Neutrophil (primary cell): Measurements from ENCODE around the gene PPIL6.
A peak's percentile ranks its signal among the peaks of the same experiment; 100 is the strongest.

Experiments used
- H3K27ac ChIP-seq: fragments of 200-600 bp; sonication (generic); 2 replicates; pipeline ENCODE4 v1.5.1; 2016; ENCODE audit warnings: mild to moderate bottlenecking, moderate library complexity
- H3K27me3 ChIP-seq: fragments of 200-600 bp; sonication (generic); 2 replicates; pipeline ENCODE4 v1.6.0; 2016; ENCODE audit warnings: mild to moderate bottlenecking
- H3K36me3 ChIP-seq: fragments of 200-600 bp; sonication (generic); 2 replicates; pipeline ENCODE4 v1.5.1; 2017
- H3K4me1 ChIP-seq, 2 experiments: fragments of 200-600 bp in 1 of 2; sonication (generic) in 1 of 2; 1 replicate in 1 of 2; 2 replicates in 1 of 2; pipeline versions ENCODE4 v1.5.1 to v1.6.1; 2013 to 2016; ENCODE audit warnings: low read depth in 1 of 2, low read length in 1 of 2, mild to moderate bottlenecking in 1 of 2, moderate library complexity in 1 of 2; ENCODE audit not compliant: control insufficient read depth in 1 of 2, insufficient read depth in 1 of 2
- H3K4me3 ChIP-seq, 2 experiments: fragments of 200-600 bp in 1 of 2; sonication (generic) in 1 of 2; 1 replicate in 1 of 2; 2 replicates in 1 of 2; pipeline ENCODE4 v1.5.1; 2013 to 2016; ENCODE audit warnings: low read depth in 1 of 2, low read length in 1 of 2, mild to moderate bottlenecking in 1 of 2, moderate library complexity in 1 of 2
- H3K9me3 ChIP-seq: fragments of 200-600 bp; sonication (generic); 2 replicates; pipeline ENCODE4 v1.5.1; 2016
- TF ChIP-seq, protein P1 (sequence below): fragments of 200-600 bp; sonication (generic); IDR thresholded peaks from 2 replicates; pipeline ENCODE4 v1.5.1; 2016; ENCODE audit warnings: antibody characterized with exemption

The PPIL6 gene

DNA sequence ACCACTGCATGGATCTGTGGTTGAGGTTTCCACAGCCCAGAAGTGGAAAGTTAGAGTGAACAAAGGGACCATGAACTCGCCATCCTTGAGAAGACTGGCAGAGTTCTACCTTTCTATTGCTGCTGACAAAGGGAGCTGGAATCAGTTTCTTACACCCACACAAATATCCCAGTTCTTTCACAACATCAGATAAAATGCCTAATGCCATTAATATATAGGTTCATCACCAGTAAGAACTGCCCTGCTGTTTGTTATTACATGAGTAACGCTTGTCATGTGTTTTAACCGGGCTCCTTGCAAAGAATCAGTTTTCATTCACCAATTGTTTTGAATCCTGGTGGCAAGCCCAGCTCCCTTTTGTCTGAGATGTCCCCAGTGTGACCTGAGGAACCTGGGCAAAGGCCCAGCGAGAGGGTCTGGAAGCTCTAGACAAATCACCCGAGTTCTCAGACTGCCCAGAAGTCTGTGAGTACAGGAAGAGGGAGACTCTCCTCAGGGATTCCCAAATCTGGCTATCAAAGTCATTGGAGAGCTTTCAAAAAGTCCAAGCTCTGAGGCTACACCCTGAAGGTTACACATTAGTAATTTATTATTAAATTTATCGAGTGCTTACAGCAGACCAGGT, 50.7 kb downstream of the PPIL6 start:
- Histone ChIP-seq H3K4me3 (no peak overlapping the region), H3K27ac (peak overlapping the region; percentile 62), H3K27me3 (no peaks in the 10 kb centered on the region), H3K36me3 (no peaks in the 10 kb centered on the region), H3K4me1 (peaks cover 46 to 62% of the 10 kb centered on the region in 2 experiments), H3K9me3 (no peaks in the 10 kb centered on the region)
- TF ChIP-seq, protein P1, sequence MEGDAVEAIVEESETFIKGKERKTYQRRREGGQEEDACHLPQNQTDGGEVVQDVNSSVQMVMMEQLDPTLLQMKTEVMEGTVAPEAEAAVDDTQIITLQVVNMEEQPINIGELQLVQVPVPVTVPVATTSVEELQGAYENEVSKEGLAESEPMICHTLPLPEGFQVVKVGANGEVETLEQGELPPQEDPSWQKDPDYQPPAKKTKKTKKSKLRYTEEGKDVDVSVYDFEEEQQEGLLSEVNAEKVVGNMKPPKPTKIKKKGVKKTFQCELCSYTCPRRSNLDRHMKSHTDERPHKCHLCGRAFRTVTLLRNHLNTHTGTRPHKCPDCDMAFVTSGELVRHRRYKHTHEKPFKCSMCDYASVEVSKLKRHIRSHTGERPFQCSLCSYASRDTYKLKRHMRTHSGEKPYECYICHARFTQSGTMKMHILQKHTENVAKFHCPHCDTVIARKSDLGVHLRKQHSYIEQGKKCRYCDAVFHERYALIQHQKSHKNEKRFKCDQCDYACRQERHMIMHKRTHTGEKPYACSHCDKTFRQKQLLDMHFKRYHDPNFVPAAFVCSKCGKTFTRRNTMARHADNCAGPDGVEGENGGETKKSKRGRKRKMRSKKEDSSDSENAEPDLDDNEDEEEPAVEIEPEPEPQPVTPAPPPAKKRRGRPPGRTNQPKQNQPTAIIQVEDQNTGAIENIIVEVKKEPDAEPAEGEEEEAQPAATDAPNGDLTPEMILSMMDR = no peak

GRCh38 chr6:109388265-109388664, 52.2 kb downstream of the PPIL6 start:
- TF ChIP-seq, protein P1 = no peak
- no peak overlapping the region for H3K4me3 ChIP-seq
- no peaks in the 10 kb centered on the region for H3K9me3 ChIP-seq
- H3K27me3 ChIP-seq = no peaks in the 10 kb centered on the region
- H3K27ac ChIP-seq = peak overlapping the region; percentile 49
- no peaks in the 10 kb centered on the region for H3K36me3 ChIP-seq
- peaks cover 60 to 77% of the 10 kb centered on the region in 2 experiments for H3K4me1 ChIP-seq

DNA sequence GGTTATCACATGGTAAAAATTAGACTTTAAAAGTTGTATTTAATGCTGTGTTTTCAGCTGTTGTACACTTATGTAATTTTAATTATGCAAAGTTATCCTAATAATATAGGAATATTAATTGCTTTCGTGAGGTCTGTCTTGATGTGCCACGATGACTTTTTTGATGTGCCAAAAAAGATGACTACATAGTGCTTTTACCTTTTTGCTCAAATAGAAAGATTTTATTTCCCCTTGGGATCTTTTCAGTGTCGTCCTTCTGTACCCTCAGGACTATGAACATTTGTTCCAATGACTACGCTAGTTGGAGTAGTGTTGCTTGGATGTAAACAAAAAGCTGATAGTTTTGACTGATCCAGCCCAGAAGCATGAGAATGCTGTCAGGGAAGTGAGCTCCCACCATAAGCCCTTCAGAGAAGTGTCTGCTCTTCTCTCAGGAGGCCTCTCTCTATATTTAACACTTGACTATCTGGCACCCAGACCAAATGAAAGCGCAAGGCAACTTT, 56.9 kb downstream of the PPIL6 start:
- Histone ChIP-seq H3K27ac (peak overlapping the region; percentile 95), H3K9me3 (no peaks in the 10 kb centered on the region), H3K4me1 (peaks cover 66 to 69% of the 10 kb centered on the region in 2 experiments), H3K27me3 (no peaks in the 10 kb centered on the region), H3K4me3 (peak overlapping the region; percentile 91 to 92), H3K36me3 (no peaks in the 10 kb centered on the region)
- TF ChIP-seq, protein P1 = no peak

- H3K27me3 ChIP-seq = no peaks in the 10 kb centered on the region
- peaks cover 66 to 69% of the 10 kb centered on the region in 2 experiments for H3K4me1 ChIP-seq
- TF ChIP-seq, protein P1 = peak; percentile 65
- no peaks in the 10 kb centered on the region for H3K9me3 ChIP-seq
- H3K27ac ChIP-seq = peak overlapping the region; percentile 95
- H3K4me3 ChIP-seq = peak overlapping the region; percentile 91 to 92
- peaks cover 5% of the 10 kb centered on the region for H3K36me3 ChIP-seq
These were observed 57.6 kb downstream of the PPIL6 start for GRCh38 chr6:109382576-109383437.

- Histone ChIP-seq H3K27ac (peak within 1 kb of the TSS; percentile 95), H3K9me3 (no peaks in the 10 kb centered on the region), H3K4me1 (peaks cover 66 to 71% of the 10 kb centered on the region in 2 experiments), H3K27me3 (no peaks in the 10 kb centered on the region), H3K4me3 (peak within 1 kb of the TSS; percentile 91 to 92), H3K36me3 (peaks cover 12% of the 10 kb centered on the region)
- TF ChIP-seq, protein P1 = no peak
These were observed 58.5 kb downstream of the PPIL6 start, which contains the start of gene CD164 for GRCh38 chr6:109381747-109382575. Gene CD164 (minus strand): TSS chr6:109382467. CDS start chr6:109382378, 89 bp downstream.
